K562 (cell line): Measurements from ENCODE around the gene AKIRIN1. TPM values are rescaled to one million over a fixed set of nuclear protein-coding genes. Genes with fewer than 3 reads are reported as not detected.

ENCODE experiments used
- ADNP ChIP-seq: fragments of 200-800 bp; sonication (Bioruptor generic); IDR thresholded peaks from 2 replicates; pipeline ENCODE4 v1.6.1; 2016; ENCODE audit warnings: missing genetic modification characterization, missing compliant biosample characterization
- ATF1 ChIP-seq, 2 experiments: fragments of 450-650 bp in 1 of 2; IDR thresholded peaks; 2 replicates each; pipeline ENCODE4 v1.6.1; 2016; ENCODE audit warnings: missing compliant biosample characterization in 1 of 2, missing genetic modification characterization in 1 of 2
- CBX2 ChIP-seq: fragments of 200-600 bp; sonication (generic); IDR thresholded peaks from one replicate; pipeline ENCODE4 v1.6.1; 2012; ENCODE audit warnings: mild to moderate bottlenecking, low read length, inconsistent platforms; ENCODE audit not compliant: insufficient read depth, poor library complexity, severe bottlenecking
- DEAF1 ChIP-seq: fragments of 450-650 bp; formaldehyde crosslinking; IDR thresholded peaks from 2 replicates; pipeline ENCODE4 v1.4.0; 2020; ENCODE audit warnings: mild to moderate bottlenecking, moderate library complexity
- ETS1 ChIP-seq: conservative IDR thresholded peaks from 2 replicates; pipeline ENCODE4 v1.6.1; 2011; ENCODE audit warnings: low read depth, mild to moderate bottlenecking, low read length; ENCODE audit not compliant: control insufficient read depth
- ETV1 ChIP-seq: fragments of 450-650 bp; conservative IDR thresholded peaks from 2 replicates; pipeline ENCODE4 v1.6.1; 2016; ENCODE audit warnings: missing genetic modification characterization, control low read depth, low read depth, missing compliant biosample characterization
- EZH2 ChIP-seq: IDR thresholded peaks from 2 replicates; pipeline ENCODE4 v1.6.1; 2012; ENCODE audit warnings: low read depth, mild to moderate bottlenecking, inconsistent platforms, low read length, borderline replicate concordance
- KDM4B ChIP-seq, 2 experiments: fragments of 450-650 bp in 1 of 2; sonication (generic) in 1 of 2; IDR thresholded peaks; 2 replicates each; pipeline ENCODE4 v1.6.1; 2016 to 2017; ENCODE audit warnings: borderline replicate concordance in 2 of 2, antibody characterized with exemption in 1 of 2, low read depth in 1 of 2, mild to moderate bottlenecking in 1 of 2
- KLF10 ChIP-seq: fragments of 250-450 bp; sonication (Bioruptor Pico); IDR thresholded peaks from 2 replicates; pipeline ENCODE4 v1.6.1; 2021; ENCODE audit warnings: matching md5 sums
- MNT ChIP-seq, 2 experiments: fragments of 450-650 bp; conservative IDR thresholded peaks; 2 replicates each; pipeline ENCODE4 v1.6.1; 2017; ENCODE audit warnings: mild to moderate bottlenecking in 2 of 2, moderate library complexity in 2 of 2
- NR2F6 ChIP-seq: fragments of 450-650 bp; formaldehyde crosslinking; IDR thresholded peaks from 2 replicates; pipeline ENCODE4 v1.4.0; 2020; ENCODE audit warnings: mild to moderate bottlenecking
- PHTF2 ChIP-seq: fragments of 250-450 bp; sonication (Bioruptor Pico); IDR thresholded peaks from 2 replicates; pipeline ENCODE4 v1.5.0; 2021; ENCODE audit warnings: mild to moderate bottlenecking
- POLR3G ChIP-seq: IDR thresholded peaks from 2 replicates; pipeline ENCODE4 v1.6.1; 2011; ENCODE audit not compliant: insufficient read length, insufficient replicate concordance; ENCODE audit errors: extremely low read depth
- PRPF4 ChIP-seq: fragments of 200-400 bp; formaldehyde crosslinking; IDR thresholded peaks from one replicate; pipeline ENCODE4 v1.6.1; 2017; ENCODE audit warnings: low read length, low read depth, mild to moderate bottlenecking; ENCODE audit not compliant: insufficient read depth, poor library complexity, severe bottlenecking
- SFPQ ChIP-seq: fragments of 200-400 bp; formaldehyde crosslinking; IDR thresholded peaks from 2 replicates; pipeline ENCODE4 v1.6.1; 2017; ENCODE audit warnings: mild to moderate bottlenecking, low read depth, low read length, moderate library complexity
- SRSF3 ChIP-seq: fragments of 200-400 bp; formaldehyde crosslinking; IDR thresholded peaks from 2 replicates; pipeline ENCODE4 v1.6.1; 2016; ENCODE audit warnings: mild to moderate bottlenecking, low read length, moderate library complexity; ENCODE audit not compliant: insufficient read depth
- TSC22D4 ChIP-seq: fragments of 450-650 bp; IDR thresholded peaks from 2 replicates; pipeline ENCODE4 v1.6.1; 2016; ENCODE audit warnings: missing genetic modification characterization, missing biosample characterization, control low read depth
- VEZF1 ChIP-seq: fragments of 200-800 bp; sonication (Bioruptor generic); IDR thresholded peaks from 2 replicates; pipeline ENCODE4 v1.6.1; 2017; ENCODE audit warnings: missing genetic modification characterization, missing compliant biosample characterization
- ZNF354B ChIP-seq: fragments of 250-450 bp; sonication (Bioruptor Pico); IDR thresholded peaks from 2 replicates; pipeline ENCODE4 v1.4.0; 2020
- ZNF551 ChIP-seq: fragments of 250-450 bp; sonication (Bioruptor Pico); IDR thresholded peaks from 2 replicates; pipeline ENCODE4 v1.5.0; 2021; ENCODE audit warnings: mild to moderate bottlenecking, moderate library complexity
- ZNF696 ChIP-seq: fragments of 250-450 bp; sonication (Bioruptor Pico); conservative IDR thresholded peaks from 2 replicates; pipeline ENCODE4 v1.4.0; 2020; ENCODE audit warnings: mild to moderate bottlenecking, moderate library complexity
- polyA plus RNA-seq, 8 experiments: library from polyadenylated mRNA; depleted of rRNA in 4 of 8; stranded (reverse) in 5 of 8; unstranded in 3 of 8; fragments of >200 nt; fragmentation: Nextera tagmentation in 2 of 8; fragmentation: Illumina TruSeq in 1 of 8; extraction: Ambion mirVana in 2 of 8; extraction: Trizol in 1 of 8; gene quantifications; 2 replicates each; pipeline versions ENCODE4 v1.2.1 to v1.2.3, GENCODE V29; 2011 to 2014; ENCODE audit warnings: inconsistent platforms in 1 of 8, missing spikeins in 1 of 8
- total RNA-seq, 7 experiments: library from RNA; depleted of rRNA in 6 of 7; stranded (reverse); fragments of >200 nt in 6 of 7; fragmentation: Illumina TruSeq in 2 of 7; extraction: Trizol in 2 of 7; gene quantifications; 2 replicates each; pipeline versions ENCODE4 v1.2.1 to v1.2.3, GENCODE V29; 2011 to 2021; ENCODE audit warnings: low replicate concordance in 1 of 7

AKIRIN1 gene
- total and polyA plus RNA-seq, 9 of the 15 experiments (the other 6 are each of a cell fraction or from before 2014, with no cell fraction given), result 11.5 to 139 (median 83.4) TPM

- no peak for TF ChIP-seq SRSF3
- TF ChIP-seq POLR3G, result no peak
- TF ChIP-seq ETS1, result no peak
- TF ChIP-seq ZNF551, result no peak
- no peak for TF ChIP-seq PRPF4
- TF ChIP-seq NR2F6 (CRISPR knock-in tag), result no peak
- TF ChIP-seq DEAF1 (CRISPR knock-in tag), result no peak
- no peak for TF ChIP-seq ATF1 (CRISPR knock-in tag; IDR thresholded peaks at IDR 0.05)
- TF ChIP-seq ATF1 (tag; IDR thresholded peaks at IDR 0.05), result no peak
- TF ChIP-seq SFPQ, result no peak
- no peak for TF ChIP-seq KDM4B (IDR thresholded peaks at IDR 0.05; ENCODE audit: borderline replicate concordance in 2 of 2, low read depth in 1 of 2)
- no peak for TF ChIP-seq ZNF354B (CRISPR knock-in tag)
- no peak for TF ChIP-seq KLF10 (CRISPR knock-in tag)
- no peak for TF ChIP-seq ETV1 (tag)
- no peak for TF ChIP-seq MNT (conservative IDR thresholded peaks at IDR 0.05)
- TF ChIP-seq ADNP (tag), result no peak
- no peak for TF ChIP-seq VEZF1 (CRISPR knock-in tag)
- no peak for TF ChIP-seq EZH2
- no peak for TF ChIP-seq TSC22D4 (tag)
- TF ChIP-seq PHTF2, result no peak
- TF ChIP-seq CBX2, result no peak
- TF ChIP-seq ZNF696, result no peak
Observed at GRCh38 chr1:38958967-38959366, 32.1 kb upstream of the AKIRIN1 start (continued).
